SU-DHL-6 (cell line): ENCODE results near the gene EDDM13.

Source experiments
- CTCF ChIP-seq: fragments of 200-600 bp; sonication (generic); IDR thresholded peaks from one replicate; pipeline ENCODE4 v1.5.1; 2017; ENCODE audit warnings: antibody characterized with exemption, mild to moderate bottlenecking, low read length, moderate library complexity; ENCODE audit not compliant: insufficient read depth, poor library complexity, severe bottlenecking
- EZH2phosphoT487 ChIP-seq: fragments of 200-600 bp; sonication (generic), shearing (Covaris generic); conservative IDR thresholded peaks from 2 replicates; pipeline ENCODE4 v1.6.1; 2018; ENCODE audit warnings: mild to moderate bottlenecking, antibody characterized with exemption, low read length, moderate library complexity, mixed read lengths

GRCh38 chr19:56273563-56274117, 1.1 kb downstream of the EDDM13 start:
- no peak for TF ChIP-seq CTCF
- TF ChIP-seq EZH2phosphoT487 = no peak
